K562 (cell line): Measurements from ENCODE around the gene ADCY5. TPM values are rescaled to one million over a fixed set of nuclear protein-coding genes. Genes with fewer than 3 reads are reported as not detected.

Source experiments
- ATAC-seq: fragments of 200-7000 bp; cut with Tn5 transposase; 3 replicates; pipeline ENCODE4 v1.9.1; 2020; ENCODE audit warnings: moderate library complexity
- BruUV-seq: library from RNA; stranded (reverse); fragments of 400-500 nt; replicated peaks from 2 replicates; lab custom pipeline; 2021; lab: Mats Ljungman, UMichigan
- CTCF ChIA-PET: fragments of 300-600 bp; formaldehyde crosslinking; extraction: SDS; loops from one replicate; lab custom pipeline; 2021; ENCODE audit warnings: low intra/inter-chr PET ratio; lab: Yijun Ruan, JAX
- POLR2A ChIA-PET: fragments of 300-600, 350-650 bp; sonication (Branson Sonifier 250); formaldehyde crosslinking; extraction: SDS; loops from one replicate; lab custom pipeline; 2021; ENCODE audit warnings: antibody characterized with exemption, inconsistent platforms; lab: Yijun Ruan, JAX
- DNase-seq, 4 experiments: peaks; one replicate each; pipeline versions ENCODE4 v3.0.0 to v3.0.0-alpha.2; 2011 to 2018; ENCODE audit warnings: low spot score in 3 of 4, mixed read lengths in 3 of 4; ENCODE audit errors: extremely low read depth in 1 of 4
- FAIRE-seq: peaks from 2 replicates; lab custom pipeline; 2011; peaks lifted over from hg19 to GRCh38; lab: Jason Lieb, UNC
- H2AFZ ChIP-seq: 2 replicates; pipeline ENCODE4 v1.6.0; 2011; ENCODE audit warnings: low read depth, low read length, control low read depth, inconsistent platforms
- H3K27ac ChIP-seq: fragments of 200-600 bp; 3 replicates; pipeline ENCODE4 v1.8.0; 2011; ENCODE audit warnings: low read depth, mild to moderate bottlenecking, control low read depth, inconsistent platforms, low read length, moderate library complexity, mixed read lengths; ENCODE audit errors: extremely low read depth
- H3K27me3 ChIP-seq, 2 experiments: fragments of 300-600 bp in 1 of 2; 2 replicates in 1 of 2; 3 replicates in 1 of 2; pipeline versions ENCODE4 v1.6.0 to v1.8.0; 2011; ENCODE audit warnings: inconsistent platforms in 2 of 2, low read length in 2 of 2, mild to moderate bottlenecking in 1 of 2, mixed read lengths in 1 of 2, moderate library complexity in 1 of 2; ENCODE audit not compliant: control insufficient read depth in 2 of 2, insufficient read depth in 2 of 2
- H3K36me3 ChIP-seq: fragments of 300-600 bp; 3 replicates; pipeline ENCODE4 v1.8.0; 2011; ENCODE audit warnings: mild to moderate bottlenecking, low read length, inconsistent platforms; ENCODE audit not compliant: control insufficient read depth, insufficient read depth
- H3K4me1 ChIP-seq, 2 experiments: fragments of 200-600 bp in 1 of 2; replicated peaks in 1 of 2; 2 replicates in 1 of 2; 3 replicates in 1 of 2; pipeline versions ENCODE4 v1.5.1 to v1.8.0; 2011; ENCODE audit warnings: inconsistent platforms in 2 of 2, low read length in 2 of 2, mild to moderate bottlenecking in 1 of 2, mixed read lengths in 1 of 2, moderate library complexity in 1 of 2; ENCODE audit not compliant: control insufficient read depth in 2 of 2, insufficient read depth in 2 of 2
- H3K4me2 ChIP-seq: 2 replicates; pipeline ENCODE4 v1.6.1; 2011; ENCODE audit warnings: low read length, control low read depth, inconsistent platforms, mixed read lengths; ENCODE audit not compliant: insufficient read depth
- H3K4me3 ChIP-seq: fragments of 200-600 bp; sonication (generic), shearing (Covaris generic); 2 replicates; pipeline ENCODE4 v1.5.1; 2016; ENCODE audit warnings: control low read depth, inconsistent platforms
- H3K79me2 ChIP-seq: fragments of 200-600 bp; 3 replicates; pipeline ENCODE4 v1.8.0; 2011; ENCODE audit warnings: low read length, inconsistent platforms; ENCODE audit not compliant: control insufficient read depth, insufficient read depth
- H3K9ac ChIP-seq, 2 experiments: 2 replicates each; pipeline versions ENCODE4 v1.6.0 to v1.6.1; 2011; ENCODE audit warnings: low read depth in 2 of 2, low read length in 2 of 2, control low read depth in 1 of 2, inconsistent platforms in 1 of 2, mild to moderate bottlenecking in 1 of 2, mixed read lengths in 1 of 2; ENCODE audit not compliant: insufficient read depth in 1 of 2
- H3K9me1 ChIP-seq: one replicate; pipeline ENCODE4 v1.6.0; 2011; ENCODE audit warnings: inconsistent platforms, mild to moderate bottlenecking, low read length, moderate library complexity; ENCODE audit not compliant: control insufficient read depth, insufficient read depth
- H3K9me3 ChIP-seq: replicated peaks from 2 replicates; pipeline ENCODE4 v1.5.1; 2011; ENCODE audit warnings: low read depth, low read length, inconsistent platforms; ENCODE audit not compliant: control insufficient read depth, insufficient read depth
- H4K20me1 ChIP-seq: replicated peaks from 2 replicates; pipeline ENCODE4 v1.6.1; 2011; ENCODE audit warnings: low read length, inconsistent platforms, mixed read lengths; ENCODE audit not compliant: control insufficient read depth, insufficient read depth
- ADNP ChIP-seq: fragments of 200-800 bp; sonication (Bioruptor generic); IDR thresholded peaks from 2 replicates; pipeline ENCODE4 v1.6.1; 2016; ENCODE audit warnings: missing genetic modification characterization, missing compliant biosample characterization
- ARHGAP35 ChIP-seq: fragments of 450-650 bp; IDR thresholded peaks from 2 replicates; pipeline ENCODE4 v1.6.1; 2018; ENCODE audit not compliant: partially characterized antibody
- CBX3 ChIP-seq, 2 experiments: IDR thresholded peaks; 1 replicate in 1 of 2; 2 replicates in 1 of 2; pipeline ENCODE4 v1.6.1; 2012; ENCODE audit warnings: inconsistent platforms in 2 of 2, low read length in 2 of 2, borderline replicate concordance in 1 of 2, control low read depth in 1 of 2
- KDM2B ChIP-seq: fragments of 250-450 bp; sonication (Bioruptor Pico); IDR thresholded peaks from 2 replicates; pipeline ENCODE4 v1.8.0; 2021; ENCODE audit warnings: mild to moderate bottlenecking, moderate library complexity
- LEF1 ChIP-seq: fragments of 450-650 bp; IDR thresholded peaks from 2 replicates; pipeline ENCODE4 v1.6.1; 2016; ENCODE audit warnings: mild to moderate bottlenecking
- NEUROD1 ChIP-seq: fragments of 150-350 bp; IDR thresholded peaks from 2 replicates; pipeline ENCODE4 v1.6.1; 2014; ENCODE audit warnings: borderline replicate concordance, low read length, low read depth; ENCODE audit not compliant: partially characterized antibody
- PBX2 ChIP-seq, 2 experiments: IDR thresholded peaks in 1 of 2; conservative IDR thresholded peaks in 1 of 2; 2 replicates each; pipeline ENCODE4 v1.6.1; 2016; ENCODE audit warnings: low read depth in 2 of 2, mild to moderate bottlenecking in 1 of 2, missing compliant biosample characterization in 1 of 2, missing genetic modification characterization in 1 of 2, moderate library complexity in 1 of 2
- PHB ChIP-seq: fragments of 250-450 bp; sonication (Bioruptor Pico); IDR thresholded peaks from 2 replicates; pipeline ENCODE4 v1.5.0; 2021
- TAL1 ChIP-seq: fragments of 450-650 bp; IDR thresholded peaks from 2 replicates; pipeline ENCODE4 v1.6.1; 2016; ENCODE audit warnings: mild to moderate bottlenecking
- ZNF165 ChIP-seq: fragments of 250-450 bp; sonication (Bioruptor Pico); IDR thresholded peaks from 2 replicates; pipeline ENCODE4 v1.4.0; 2020; ENCODE audit warnings: borderline replicate concordance
- ZNF561 ChIP-seq: fragments of 450-650 bp; formaldehyde crosslinking; conservative IDR thresholded peaks from 2 replicates; pipeline ENCODE4 v1.4.0; 2020; ENCODE audit warnings: mild to moderate bottlenecking, moderate library complexity
- ZNF57 ChIP-seq: fragments of 450-650 bp; formaldehyde crosslinking; IDR thresholded peaks from 2 replicates; pipeline ENCODE4 v1.4.0; 2020; ENCODE audit warnings: mild to moderate bottlenecking, moderate library complexity
- ZNF707 ChIP-seq: fragments of 250-450 bp; sonication (Bioruptor Pico); conservative IDR thresholded peaks from 2 replicates; pipeline ENCODE4 v1.8.0; 2022; ENCODE audit warnings: inconsistent platforms, mild to moderate bottlenecking, moderate library complexity
- WGBS: fragments of 100-300 bp; shearing (Covaris generic); methylation state at CpG from one replicate; pipeline ENCODE4 v1.1.6; 2016; ENCODE audit warnings: low coverage, mixed read lengths; ENCODE audit not compliant: insufficient coverage; ENCODE audit errors: missing lambda C conversion rate; 5-methylcytosine and 5-hydroxymethylcytosine counted together
- in situ Hi-C: fragments of 300-500 bp; cut with MboI; formaldehyde crosslinking; loops from 4 replicates; pipeline ENCODE4 v1.15.0; 2018; ENCODE audit warnings: inconsistent platforms, mixed read lengths
- intact Hi-C: fragments of 100-400 bp; cut with micrococcal nuclease; formaldehyde crosslinking; loops from 2 replicates; pipeline ENCODE4 v1.14.2; 2022
- polyA plus RNA-seq, 8 experiments: library from polyadenylated mRNA; depleted of rRNA in 4 of 8; stranded (reverse) in 5 of 8; unstranded in 3 of 8; fragments of >200 nt; fragmentation: Nextera tagmentation in 2 of 8; fragmentation: Illumina TruSeq in 1 of 8; extraction: Ambion mirVana in 2 of 8; extraction: Trizol in 1 of 8; gene quantifications; 2 replicates each; pipeline versions ENCODE4 v1.2.1 to v1.2.3, GENCODE V29; 2011 to 2014; ENCODE audit warnings: inconsistent platforms in 1 of 8, missing spikeins in 1 of 8
- total RNA-seq, 7 experiments: library from RNA; depleted of rRNA in 6 of 7; stranded (reverse); fragments of >200 nt in 6 of 7; fragmentation: Illumina TruSeq in 2 of 7; extraction: Trizol in 2 of 7; gene quantifications; 2 replicates each; pipeline versions ENCODE4 v1.2.1 to v1.2.3, GENCODE V29; 2011 to 2021; ENCODE audit warnings: low replicate concordance in 1 of 7
- TF ChIP-seq, protein P1 (sequence below): fragments of 450-650 bp; IDR thresholded peaks from 2 replicates; pipeline ENCODE4 v1.6.1; 2017; ENCODE audit warnings: antibody characterized with exemption, mild to moderate bottlenecking

Gene ADCY5
- total and polyA plus RNA-seq, 9 of the 15 experiments (the other 6 are each of a cell fraction or from before 2014, with no cell fraction given): under 0.01 TPM; not detected in 8

GRCh38 chr3:123289391-123290106 is 159.3 kb downstream of the ADCY5 start:
- intact Hi-C loops (no loop called here), in situ Hi-C loops (no loop called here)
- Histone ChIP-seq H3K9me3 (no peaks in the 10 kb centered on the region), H3K9me1 (no peaks in the 10 kb centered on the region), H3K79me2 (no peaks in the 10 kb centered on the region), H4K20me1 (peaks cover 9% of the 10 kb centered on the region; the same call in 1 of the 2 replicates), H3K36me3 (no peaks in the 10 kb centered on the region), H2AFZ (no peak overlapping the region), H3K27ac (no peak overlapping the region), H3K4me1 (no peaks in the 10 kb centered on the region; a peak in 1 of 5 replicates), H3K27me3 (peaks cover 0 to 58% of the 10 kb centered on the region in 2 experiments; a peak in 3 of 5 replicates), H3K9ac (no peak overlapping the region), H3K4me2 (no peak overlapping the region), H3K4me3 (no peak overlapping the region)
- FAIRE-seq (no peak), ATAC-seq (no peak), DNase-seq (no peak)
- ChIA-PET POLR2A (no interaction called here), CTCF (no interaction called here)
- BruUV-seq: no TSS peak
- 6% methylated on average over 15 of the region's 20 CpGs for WGBS
- TF ChIP-seq PBX2 (CRISPR knock-in tag; IDR thresholded peaks at IDR 0.05; ENCODE audit: low read depth): no peak
- no peak for TF ChIP-seq PBX2 (tag; conservative IDR thresholded peaks at IDR 0.05; ENCODE audit: low read depth)
- no peak for TF ChIP-seq KDM2B
- no peak for TF ChIP-seq ADNP (tag)
- TF ChIP-seq CBX3 (IDR thresholded peaks at IDR 0.05; ENCODE audit: borderline replicate concordance in 1 of 2, low read length in 2 of 2): no peak
- TF ChIP-seq, protein P1, sequence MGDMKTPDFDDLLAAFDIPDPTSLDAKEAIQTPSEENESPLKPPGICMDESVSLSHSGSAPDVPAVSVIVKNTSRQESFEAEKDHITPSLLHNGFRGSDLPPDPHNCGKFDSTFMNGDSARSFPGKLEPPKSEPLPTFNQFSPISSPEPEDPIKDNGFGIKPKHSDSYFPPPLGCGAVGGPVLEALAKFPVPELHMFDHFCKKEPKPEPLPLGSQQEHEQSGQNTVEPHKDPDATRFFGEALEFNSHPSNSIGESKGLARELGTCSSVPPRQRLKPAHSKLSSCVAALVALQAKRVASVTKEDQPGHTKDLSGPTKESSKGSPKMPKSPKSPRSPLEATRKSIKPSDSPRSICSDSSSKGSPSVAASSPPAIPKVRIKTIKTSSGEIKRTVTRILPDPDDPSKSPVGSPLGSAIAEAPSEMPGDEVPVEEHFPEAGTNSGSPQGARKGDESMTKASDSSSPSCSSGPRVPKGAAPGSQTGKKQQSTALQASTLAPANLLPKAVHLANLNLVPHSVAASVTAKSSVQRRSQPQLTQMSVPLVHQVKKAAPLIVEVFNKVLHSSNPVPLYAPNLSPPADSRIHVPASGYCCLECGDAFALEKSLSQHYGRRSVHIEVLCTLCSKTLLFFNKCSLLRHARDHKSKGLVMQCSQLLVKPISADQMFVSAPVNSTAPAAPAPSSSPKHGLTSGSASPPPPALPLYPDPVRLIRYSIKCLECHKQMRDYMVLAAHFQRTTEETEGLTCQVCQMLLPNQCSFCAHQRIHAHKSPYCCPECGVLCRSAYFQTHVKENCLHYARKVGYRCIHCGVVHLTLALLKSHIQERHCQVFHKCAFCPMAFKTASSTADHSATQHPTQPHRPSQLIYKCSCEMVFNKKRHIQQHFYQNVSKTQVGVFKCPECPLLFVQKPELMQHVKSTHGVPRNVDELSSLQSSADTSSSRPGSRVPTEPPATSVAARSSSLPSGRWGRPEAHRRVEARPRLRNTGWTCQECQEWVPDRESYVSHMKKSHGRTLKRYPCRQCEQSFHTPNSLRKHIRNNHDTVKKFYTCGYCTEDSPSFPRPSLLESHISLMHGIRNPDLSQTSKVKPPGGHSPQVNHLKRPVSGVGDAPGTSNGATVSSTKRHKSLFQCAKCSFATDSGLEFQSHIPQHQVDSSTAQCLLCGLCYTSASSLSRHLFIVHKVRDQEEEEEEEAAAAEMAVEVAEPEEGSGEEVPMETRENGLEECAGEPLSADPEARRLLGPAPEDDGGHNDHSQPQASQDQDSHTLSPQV: no peak
- no peak for TF ChIP-seq LEF1
- no peak for TF ChIP-seq ZNF707 (CRISPR knock-in tag)
- TF ChIP-seq ZNF165: no peak
- no peak for TF ChIP-seq ZNF57 (CRISPR knock-in tag)
- no peak for TF ChIP-seq PHB (CRISPR knock-in tag)
- TF ChIP-seq TAL1: no peak
- no peak for TF ChIP-seq ARHGAP35
- TF ChIP-seq NEUROD1: no peak
- TF ChIP-seq ZNF561 (CRISPR knock-in tag): no peak
